Stimulated activated CD8-positive, alpha-beta memory T cell treated with anti-CD3 and anti-CD28 coated beads, Interleukin-12 subunit alpha, Interleukin-12 subunit beta, amount 100 ng/mL, for 4 hours (primary cell): ENCODE data around the gene C11orf21.

Source experiments
- DNase-seq: peaks from one replicate; pipeline ENCODE4 v3.0.0-alpha.2; 2020; ENCODE audit warnings: low read depth

The C11orf21 gene

DNA sequence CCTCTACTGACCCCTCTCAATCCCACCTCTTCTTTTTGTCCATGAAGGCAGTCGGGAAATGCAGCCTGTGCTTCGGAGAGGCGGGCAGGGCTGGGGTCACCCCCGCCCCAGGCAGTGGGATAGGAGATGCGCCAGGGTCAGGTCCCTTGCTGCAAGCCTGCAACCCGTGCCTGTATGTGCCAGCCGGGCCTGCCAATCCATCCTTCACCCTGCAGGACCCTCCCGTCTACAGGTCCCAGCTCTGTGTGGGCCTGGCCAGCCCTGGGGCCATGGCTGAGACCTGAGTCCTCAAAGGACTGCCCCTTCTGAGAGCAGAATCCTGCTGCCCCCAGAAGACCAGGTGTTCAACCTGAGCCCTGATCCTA is 42.3 kb downstream of the C11orf21 start:
- no peak for DNase-seq

DNA sequence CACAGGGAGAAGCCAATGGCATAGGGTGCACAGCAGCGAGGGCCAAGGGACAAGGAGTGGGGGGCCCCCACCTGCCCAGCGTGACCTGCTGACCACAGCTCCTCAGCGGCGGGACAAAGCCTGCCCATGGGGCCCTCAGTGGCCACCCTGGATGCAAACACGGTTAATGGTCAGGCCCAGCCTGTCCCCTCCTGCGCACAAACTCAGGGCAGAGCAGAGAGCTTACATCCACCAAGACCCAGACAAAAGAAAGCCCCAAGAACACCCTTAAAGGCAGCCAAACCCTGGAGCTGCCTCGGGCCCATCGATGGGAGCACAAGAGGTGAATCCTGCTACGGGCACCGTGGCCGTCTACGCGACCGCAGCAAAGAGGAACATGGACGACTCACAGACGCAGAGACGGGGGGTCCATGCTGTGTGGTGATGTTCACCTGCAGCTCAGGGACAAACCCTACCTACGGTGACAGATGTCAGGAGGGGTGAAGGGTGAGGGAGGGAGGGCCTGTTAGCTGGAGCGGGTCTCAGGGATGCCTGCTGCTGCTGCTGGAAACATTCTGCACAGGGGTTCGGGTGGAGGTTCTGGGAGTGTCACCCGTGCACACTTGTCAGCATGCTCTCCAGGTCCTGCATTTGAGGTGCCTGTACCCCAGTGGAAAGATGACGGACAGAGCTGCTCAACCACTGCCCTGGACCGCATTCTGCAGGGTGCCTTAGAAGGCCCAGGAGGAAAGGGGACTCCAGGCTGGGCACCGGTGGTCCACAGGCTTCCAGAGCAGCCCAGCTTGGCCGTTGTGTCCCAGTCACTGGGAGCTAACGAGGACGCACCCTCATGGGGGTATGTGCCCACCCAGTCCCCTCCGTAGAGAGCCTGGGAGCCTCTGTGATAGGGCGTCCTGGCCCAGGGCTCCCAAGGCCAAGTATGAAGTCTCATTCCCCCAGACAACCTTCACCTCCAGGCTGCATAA is 42.9 kb downstream of the C11orf21 start:
- DNase-seq, result no peak

DNA sequence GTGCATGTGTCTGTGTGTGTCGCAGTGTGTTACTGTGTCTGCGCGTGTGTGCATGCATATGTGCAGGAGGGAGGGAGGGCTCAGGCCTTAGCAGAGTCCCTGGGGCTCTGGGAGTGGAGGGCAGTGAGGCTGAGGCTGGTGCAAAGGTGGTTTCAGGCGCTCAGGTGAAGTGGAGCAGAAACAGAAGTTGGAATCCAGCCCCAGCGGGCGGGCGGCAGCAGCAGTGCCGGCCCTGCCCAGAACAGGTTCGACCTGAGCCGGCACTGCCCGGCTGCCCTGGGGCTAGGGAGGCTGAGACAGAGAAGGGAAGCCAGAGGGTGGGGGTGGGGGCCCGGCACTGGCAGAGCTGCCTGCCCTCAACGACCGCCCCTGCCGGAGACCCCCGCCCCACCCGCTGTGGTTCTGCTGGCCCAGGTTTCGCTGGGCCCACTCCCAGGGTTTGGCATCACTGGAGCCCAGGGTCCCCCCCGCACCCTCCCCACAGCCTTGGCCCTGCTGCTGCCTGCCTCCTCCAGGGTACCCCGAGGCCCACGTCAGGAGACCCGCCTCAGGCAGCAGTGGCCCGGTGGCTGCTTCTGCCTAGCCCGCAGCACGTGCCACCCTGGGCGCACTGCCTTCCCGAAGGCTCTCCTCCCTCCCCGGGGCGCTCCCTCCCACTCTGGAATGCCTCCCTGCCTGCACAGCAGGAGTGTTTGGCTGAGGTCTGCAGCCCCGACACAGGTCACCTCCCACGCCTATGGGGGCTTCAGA is 44.6 kb downstream of the C11orf21 start:
- no peak for DNase-seq

DNA sequence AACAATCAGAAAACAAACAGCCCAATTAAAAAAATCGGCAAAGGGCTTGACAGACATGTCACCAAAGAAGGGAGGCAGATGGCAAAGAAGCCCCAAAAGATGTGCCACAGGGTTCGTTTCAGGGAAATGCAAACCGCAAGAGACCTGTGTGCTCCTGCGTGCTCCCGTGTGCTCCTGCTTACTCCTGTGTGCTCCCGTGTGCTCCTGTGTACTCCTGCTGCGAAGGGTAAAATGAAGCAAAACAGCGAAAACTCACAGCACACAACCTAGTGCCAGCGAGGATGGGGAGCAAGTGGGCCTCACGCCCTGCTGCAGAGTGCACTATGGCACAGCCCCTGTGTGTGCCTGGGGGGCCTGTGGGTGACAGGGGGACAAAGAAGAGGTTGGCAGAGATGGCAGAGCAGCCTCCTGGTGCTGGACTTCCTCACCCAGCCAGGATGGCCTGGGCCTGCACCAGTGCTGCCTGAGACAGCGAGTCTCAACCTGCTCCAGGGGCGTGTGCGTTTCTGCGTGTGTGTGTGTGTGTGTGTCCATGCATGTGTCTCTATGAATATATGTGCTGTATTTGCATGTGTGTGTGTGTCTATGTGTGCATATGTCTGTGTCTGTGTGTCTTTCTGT is 45.3 kb downstream of the C11orf21 start:
- no peak for DNase-seq

DNA sequence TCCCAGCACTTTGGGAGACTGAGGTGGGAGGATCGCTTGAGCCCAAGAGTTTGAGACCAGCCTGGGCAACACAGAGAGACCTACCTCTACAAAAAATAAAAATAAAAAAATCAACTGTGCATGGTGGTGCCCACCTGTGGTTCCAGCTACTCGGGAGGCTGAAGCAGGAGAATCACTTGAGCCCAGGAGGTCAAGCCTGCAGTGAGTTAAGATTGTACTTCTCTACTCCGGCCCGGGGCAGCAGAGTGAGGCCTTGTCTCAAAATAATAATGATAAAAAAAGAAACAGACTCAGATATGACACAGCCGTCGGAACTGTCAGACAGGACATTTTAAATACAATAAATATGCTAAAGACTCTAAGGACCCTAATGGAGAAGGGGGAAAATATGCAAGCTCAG is 49.7 kb downstream of the C11orf21 start:
- no peak for DNase-seq

DNA sequence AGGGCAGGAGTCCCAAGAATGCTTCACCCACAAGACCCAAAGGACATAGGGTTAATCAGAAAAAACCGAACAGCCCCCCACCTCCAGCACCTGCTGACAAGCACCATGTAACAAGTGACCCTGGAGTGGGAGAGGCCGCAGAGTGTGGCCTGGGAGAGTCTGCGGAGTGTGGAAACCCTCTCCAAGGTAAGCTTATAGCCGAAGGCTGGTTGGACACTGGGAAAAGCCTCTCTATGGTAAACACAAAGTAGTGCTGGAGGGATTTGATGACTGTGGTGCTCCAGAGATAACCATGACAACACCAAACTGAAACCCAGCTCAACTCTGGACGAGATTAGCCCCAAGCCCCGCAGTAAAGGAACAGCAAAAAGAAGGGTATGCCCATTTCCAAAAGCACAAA is 50.6 kb downstream of the C11orf21 start:
- no peak for DNase-seq

DNA sequence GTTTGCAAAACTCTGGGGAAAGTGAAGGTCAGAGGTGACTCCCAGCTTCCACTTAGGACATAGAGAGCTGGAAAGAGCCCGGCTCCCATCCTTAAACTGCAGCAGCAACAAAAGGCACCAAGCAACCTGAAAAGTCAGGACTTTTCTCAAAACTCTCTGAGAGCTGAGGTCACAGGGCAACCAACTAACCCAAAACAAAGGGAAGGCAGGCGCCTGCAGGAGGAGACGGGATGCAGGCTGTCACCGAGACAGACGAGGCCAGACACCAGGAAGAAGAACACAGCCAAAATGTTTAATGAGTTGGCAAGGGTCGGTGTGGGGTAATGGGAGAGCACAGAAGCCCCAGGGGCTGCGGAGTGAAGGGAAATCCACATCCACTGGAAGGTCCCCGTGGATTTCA is 51.2 kb downstream of the C11orf21 start:
- no peak for DNase-seq

DNA sequence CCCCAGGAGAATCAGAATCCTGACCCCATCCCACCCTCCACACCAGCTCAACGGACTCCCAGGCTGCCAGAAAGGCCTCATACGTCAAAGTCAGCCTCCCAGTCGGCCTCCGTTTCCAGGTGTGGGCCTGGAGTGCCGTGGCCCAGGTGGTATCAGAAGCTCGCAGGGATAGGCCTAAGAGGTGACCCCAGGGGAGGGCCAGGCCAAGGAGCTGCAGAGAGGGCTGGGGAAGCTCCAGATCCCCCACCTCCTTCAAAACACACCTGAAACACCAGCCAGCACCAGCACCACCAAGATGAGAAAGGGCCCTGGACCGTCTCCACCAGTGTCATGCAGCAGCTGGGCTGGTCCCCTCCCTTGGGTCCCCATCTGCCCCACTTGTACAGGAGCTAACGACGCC is 51.7 kb downstream of the C11orf21 start:
- DNase-seq, result no peak

DNA sequence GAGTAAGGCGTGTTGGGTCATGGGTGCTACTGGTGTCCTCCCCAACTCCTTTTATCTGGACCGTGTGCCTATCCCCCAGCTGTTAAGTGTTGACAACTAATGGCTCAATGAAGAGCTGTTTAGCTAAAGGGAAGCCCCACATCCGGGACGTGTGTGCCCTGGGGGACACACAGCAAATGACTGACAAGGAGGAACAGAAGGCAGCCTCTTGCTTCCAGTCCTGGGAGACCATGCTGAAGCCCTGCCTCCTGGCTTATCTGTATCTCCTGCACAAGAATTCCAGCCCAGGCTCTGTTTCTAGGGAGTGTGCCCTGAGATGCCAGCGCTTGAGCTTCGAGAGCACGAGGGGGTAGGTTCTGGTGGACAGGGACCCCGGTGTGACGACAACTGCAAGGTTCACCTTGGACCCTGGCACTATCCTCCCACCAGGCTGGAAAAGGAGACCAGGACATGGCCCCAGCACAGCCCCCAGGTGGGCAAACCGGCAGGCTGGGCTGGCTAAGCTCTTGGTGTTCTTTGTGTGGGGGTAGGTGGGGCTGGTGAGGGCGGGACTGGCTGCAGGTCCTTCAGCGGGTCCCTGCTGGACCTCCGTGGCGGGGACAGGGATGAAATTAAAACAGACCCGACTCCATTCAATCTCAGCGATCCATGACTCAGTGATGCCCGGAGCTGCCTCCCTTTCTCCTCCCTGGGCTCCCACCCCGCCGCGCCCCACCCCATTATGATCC is 52.4 kb downstream of the C11orf21 start:
- DNase-seq, result no peak

DNA sequence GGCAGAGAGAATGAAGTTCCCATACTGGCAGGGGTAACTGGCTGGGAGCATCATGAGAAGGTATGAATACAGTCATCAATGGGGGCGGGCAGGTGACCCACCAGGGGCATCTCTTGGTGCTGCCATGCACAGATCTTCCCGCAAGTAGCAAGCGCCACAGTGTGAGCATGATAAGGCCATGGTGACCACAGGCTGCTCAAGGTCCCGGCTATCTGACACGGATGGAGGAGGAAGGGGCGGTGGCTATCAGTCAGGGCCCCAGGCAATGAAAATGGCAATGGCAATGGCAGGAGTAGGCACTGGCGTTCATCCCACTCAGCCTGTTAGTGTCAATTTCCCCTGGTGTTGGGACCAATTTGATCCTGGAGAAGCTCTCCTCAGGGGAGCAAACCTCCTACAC is 53.0 kb downstream of the C11orf21 start:
- no peak for DNase-seq

DNA sequence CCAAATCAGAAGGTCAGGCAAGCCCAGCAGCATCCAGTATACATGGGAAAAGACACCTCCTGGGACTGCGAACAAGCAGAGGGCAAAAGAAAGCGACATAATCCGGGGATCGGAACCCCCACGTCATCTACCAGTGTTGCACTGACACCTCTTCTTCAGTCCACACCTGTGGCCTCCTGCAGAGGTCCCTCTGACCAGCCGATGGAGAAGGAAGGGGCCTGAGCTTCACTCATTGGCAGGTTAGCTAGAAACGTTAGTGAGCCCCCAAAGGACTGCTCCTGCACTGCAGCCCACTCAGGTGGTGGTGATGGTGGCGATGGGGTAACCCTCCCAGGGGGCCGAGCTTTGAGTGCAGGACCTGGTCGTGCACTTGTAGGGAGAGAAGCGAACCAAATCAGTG is 53.5 kb downstream of the C11orf21 start:
- DNase-seq, result no peak

DNA sequence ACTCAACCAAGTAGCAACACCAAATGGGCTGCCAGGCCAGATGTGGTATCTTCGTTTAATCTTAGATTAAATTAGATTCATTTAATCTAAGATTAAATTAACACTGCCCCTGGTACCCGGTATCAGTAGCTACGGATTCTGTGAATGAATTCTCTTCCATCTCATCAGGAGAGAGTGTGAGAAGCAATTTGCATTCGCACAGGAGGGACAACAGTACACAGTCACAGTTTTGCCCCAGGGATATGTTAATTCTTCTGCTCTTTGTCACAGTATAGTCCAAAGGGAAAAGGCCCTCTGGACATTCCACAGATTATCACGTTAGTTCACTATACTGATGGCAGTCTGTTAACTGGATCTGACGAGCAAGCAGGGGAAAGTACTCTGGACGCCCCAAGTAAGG is 54.2 kb downstream of the C11orf21 start:
- DNase-seq, result no peak
